Hematopoietic multipotent progenitor cell treated with erythropoietin and hydrocortisone succinate and interleukin-3 and kit ligand, for 6 days (in vitro differentiated cells): ENCODE results near the gene TEKT5.
"Not testable (repeated sequence)": the region's sequence is repeated elsewhere in the genome, so short reads cannot be mapped to it uniquely, and the experiment has no call there.

Experiments
- DNase-seq: peaks from one replicate; pipeline ENCODE4 v3.0.0-alpha.2; 2015

Gene TEKT5

DNA sequence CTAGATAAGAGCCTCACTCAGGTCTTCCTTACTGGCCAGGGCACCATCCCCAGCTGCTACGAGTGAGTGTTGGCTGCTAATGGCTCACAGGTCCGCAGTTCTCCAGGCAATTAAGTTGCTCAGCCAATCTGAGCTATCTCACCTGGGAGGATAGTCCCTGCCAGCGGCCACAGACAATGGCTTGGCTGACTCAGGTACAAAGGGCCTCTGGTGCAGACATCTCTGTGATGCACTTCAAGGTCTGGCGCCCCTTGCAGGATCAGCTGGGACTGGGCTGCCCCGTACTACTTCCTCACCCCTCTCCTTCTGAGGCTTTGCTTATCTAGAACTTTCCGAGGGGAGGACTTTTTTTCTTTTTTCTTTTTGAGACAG, 65.2 kb downstream of the TEKT5 start:
- no peak for DNase-seq

- DNase-seq = peak; percentile 78
These were observed 69.0 kb downstream of the TEKT5 start for GRCh38 chr16:10625595-10626357.

GRCh38 chr16:10624527-10624926, 70.2 kb downstream of the TEKT5 start:
- no peak for DNase-seq

DNA sequence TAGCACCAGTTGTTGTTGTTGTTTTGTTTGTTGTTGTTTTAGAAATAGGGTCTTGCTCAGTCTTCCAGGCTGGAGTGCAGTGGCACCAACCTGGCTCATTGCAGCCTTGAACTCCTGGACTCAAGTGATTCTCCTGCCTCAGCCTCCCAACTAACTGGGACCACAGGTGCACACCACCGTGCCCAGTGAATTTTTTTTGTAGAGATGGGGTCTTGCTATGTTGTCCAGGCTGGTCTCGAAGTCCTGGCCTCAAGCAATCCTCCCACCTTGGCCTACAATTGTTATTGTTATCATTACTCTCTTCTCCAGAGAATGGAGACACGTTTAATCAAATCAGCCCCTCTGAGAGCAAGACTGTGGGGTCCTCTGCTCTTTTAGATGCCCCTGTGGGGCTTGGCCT, 71.7 kb downstream of the TEKT5 start:
- DNase-seq = no peak

DNA sequence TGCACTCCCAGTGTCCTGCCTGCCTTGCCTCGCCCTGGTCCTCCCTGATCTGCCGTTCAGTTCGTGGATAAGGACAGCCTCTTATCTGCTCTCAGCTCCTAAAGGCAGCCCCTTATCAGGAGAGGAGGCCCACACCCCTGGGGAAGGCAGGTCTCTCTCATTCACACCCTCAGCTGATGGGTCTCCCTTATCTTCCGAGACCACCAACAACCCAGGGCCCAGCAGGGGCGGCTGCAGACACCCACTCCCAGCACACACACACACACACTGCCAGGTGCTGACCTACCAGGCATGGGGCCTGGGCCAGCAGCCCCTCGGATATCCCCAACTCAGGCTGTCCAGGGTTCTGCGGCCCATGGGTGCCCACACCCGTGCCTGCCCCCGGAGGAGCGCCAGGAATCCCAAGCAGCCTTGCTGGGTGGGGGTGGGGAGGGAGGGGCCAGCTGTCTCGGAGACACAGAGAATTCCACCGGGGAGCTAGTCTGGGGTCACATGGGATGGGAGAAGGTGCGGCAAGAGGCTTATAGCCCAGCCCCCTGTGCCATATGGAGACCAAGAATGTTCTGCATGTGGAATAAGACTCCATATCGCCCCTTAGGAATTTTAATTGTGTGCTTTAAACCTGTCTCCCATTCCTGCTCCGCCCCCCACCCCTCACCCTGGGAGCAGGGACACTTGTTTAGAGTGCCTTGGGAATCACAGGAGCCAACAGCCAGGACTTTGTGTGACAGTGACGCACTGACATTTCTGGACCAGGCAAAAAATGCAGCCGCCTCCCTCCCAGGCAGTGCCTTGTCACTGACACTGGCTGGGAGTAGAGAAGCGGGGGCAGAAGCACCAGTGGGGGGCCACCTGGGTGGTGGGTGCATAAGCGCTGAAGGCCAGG, 72.5 kb downstream of the TEKT5 start:
- DNase-seq = peak; percentile 80

GRCh38 chr16:10621216-10621949, 73.3 kb downstream of the TEKT5 start:
- DNase-seq = not testable (repeated sequence)

GRCh38 chr16:10620120-10620519, 74.6 kb downstream of the TEKT5 start:
- no peak for DNase-seq

DNA sequence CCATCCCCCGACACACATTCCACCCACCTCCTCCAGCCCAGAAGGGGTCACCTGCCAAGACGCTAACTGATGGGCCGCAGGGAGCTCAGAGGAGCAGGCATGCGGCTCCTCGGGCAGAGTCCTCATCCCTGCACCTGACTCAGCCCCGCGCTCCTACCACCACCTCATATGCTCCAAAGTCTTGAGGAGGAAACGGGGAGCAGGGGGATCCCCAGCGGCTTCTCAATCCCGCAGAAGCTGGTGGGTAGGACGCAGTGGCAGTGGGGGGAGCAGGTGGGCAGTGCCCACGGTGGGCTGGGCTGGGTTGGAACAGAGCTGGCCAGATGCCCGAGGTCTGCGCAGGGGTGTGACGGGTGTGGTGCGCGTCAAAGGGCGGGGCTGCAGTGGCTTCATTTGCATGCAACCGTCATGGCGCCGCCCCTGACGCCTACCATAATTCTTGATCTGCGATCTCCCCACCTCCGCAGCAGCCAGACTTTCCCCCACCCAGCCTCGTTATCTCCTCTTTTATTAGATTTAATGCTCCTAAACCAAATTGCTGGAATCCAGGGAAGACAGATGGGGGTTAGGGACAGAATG, 75.4 kb downstream of the TEKT5 start:
- DNase-seq = peak; percentile 89

- DNase-seq = no peak
These were observed 76.0 kb downstream of the TEKT5 start for GRCh38 chr16:10618710-10619209.

DNA sequence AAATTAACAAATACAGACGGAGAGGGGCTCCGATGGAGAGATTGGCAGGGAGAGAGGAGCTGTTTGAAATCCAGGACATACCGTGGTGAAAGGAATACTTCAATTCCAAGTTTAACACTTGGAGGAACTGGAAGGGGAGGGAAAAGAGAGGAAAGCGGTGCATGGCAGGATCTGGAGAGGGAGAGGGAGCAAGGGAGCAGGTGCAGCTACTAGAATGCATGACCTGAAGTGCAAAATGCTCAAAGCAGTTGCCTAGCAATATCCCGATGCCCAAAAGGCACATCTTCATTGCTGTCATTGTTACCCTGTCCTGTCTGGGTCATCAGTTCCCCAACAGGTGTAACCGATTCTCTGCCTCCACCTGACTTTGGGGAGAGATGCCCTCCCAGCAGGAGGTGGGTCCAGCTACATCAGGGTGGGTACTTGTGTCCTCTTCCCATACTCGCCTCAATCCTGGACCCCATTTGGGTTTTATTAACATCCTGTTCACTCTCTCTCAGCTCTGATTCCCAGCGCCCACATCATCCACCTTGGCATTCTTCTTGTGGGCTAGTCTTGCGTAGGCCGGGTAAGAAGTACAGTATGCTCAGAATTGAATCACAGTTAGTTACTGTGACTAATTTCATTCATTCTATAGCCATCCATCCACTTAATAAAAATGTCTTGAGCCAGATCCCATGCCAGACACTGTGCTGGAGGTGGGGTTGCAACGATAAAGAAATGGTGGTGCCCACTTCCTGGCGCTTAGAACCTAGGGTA, 76.9 kb downstream of the TEKT5 start:
- no peak for DNase-seq

- peak; percentile 61 for DNase-seq
These were observed 77.7 kb downstream of the TEKT5 start for GRCh38 chr16:10616756-10617640.

DNA sequence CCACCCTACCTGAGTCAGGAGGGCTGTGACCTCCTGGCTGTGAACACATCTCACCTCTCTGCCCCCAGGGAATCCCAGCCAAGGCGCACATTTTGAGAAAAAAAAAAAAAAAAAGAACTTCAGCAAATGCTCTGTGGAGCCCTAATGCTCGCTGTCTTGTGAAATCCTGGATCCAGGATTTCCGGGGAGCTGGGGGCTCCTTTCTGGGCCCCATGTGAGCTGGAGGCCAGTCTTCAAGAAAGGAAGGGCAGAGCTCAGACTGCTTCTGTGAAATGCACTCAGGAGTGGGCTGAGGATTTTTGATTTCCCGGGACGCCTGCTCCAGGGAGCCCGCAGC, 78.3 kb downstream of the TEKT5 start:
- no peak for DNase-seq

DNA sequence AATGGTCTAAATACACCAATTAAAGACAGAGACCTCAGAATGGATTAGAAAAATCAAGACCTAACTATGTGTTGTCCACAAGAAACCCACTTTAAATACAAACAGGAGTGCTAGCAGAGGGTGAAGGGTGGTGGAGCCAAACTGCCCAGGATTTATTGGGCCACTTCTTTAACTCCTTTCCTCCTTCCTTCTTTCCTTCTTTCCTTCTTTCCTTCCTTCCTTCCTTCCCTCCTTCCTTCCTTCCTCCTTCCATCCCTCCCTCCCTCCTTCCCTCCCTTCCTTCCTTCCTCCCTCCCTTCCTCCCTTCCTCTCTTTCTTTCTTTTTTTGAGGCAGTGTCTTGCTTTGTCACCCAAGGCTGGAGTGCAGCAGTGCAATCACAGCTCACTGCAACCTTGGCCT, 80.0 kb downstream of the TEKT5 start:
- DNase-seq = no peak

GRCh38 chr16:10613785-10614485, 80.8 kb downstream of the TEKT5 start:
- DNase-seq = no peak

DNA sequence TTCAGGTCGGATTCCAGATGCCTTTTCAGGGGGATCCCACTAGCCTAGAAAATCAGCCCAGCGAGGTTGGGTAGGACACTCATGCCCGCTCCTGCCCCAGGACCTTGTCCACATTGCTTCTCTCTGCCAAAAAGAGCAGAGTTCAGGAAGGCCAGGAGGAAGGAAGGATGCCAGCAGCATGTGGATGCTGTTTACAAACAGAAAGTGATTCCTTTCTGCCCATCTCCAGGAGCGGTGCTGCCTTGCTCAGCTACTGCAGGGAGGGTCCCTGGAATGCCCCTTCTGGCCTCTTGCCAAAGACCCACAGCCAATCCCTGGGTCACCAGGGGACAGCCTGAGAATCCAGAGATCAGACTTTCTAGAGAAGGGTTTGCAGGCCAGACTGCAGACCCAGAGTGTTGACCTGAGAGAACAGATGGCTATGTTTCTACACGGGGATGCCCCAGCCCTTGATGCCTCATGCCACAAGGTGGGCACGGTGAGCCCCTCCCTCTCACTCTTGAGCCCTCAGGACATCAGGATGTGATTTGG, 82.0 kb downstream of the TEKT5 start:
- no peak for DNase-seq

DNA sequence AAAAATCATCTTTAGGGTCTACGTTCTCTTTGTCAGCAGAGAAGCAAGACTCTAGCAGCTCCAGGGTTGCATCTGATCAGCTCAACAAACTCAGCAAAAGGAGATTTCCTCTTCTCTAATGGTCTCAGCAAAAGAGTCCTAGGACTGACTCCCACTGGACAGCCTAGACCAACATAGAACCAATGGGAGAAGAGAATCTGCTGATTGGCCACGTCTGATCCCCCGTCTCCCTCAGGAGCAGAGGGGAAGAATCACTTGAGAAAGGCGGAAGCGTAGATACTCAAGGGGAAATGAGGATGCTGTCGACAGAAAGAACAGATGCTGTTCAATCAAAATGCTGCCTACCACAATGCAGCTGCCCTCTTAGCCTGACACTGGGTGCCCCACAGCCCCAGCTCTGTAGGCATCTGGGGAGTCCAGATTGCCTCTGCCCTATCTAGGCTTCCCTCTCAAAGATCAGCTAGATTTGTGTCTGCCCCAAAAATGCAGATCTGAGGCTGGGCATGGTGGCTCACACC, 82.8 kb downstream of the TEKT5 start:
- DNase-seq = no peak

- no peak for DNase-seq
These were observed 84.1 kb downstream of the TEKT5 start for GRCh38 chr16:10610499-10611184.

- DNase-seq = no peak
These were observed 85.3 kb downstream of the TEKT5 start for GRCh38 chr16:10609402-10609774.

- no peak for DNase-seq
These were observed 85.9 kb downstream of the TEKT5 start for GRCh38 chr16:10608687-10609401.
